ENCODE measurements around the gene POLA2.
A peak's percentile ranks its signal among the peaks of the same experiment; 100 is the strongest.

Gene POLA2

DNA sequence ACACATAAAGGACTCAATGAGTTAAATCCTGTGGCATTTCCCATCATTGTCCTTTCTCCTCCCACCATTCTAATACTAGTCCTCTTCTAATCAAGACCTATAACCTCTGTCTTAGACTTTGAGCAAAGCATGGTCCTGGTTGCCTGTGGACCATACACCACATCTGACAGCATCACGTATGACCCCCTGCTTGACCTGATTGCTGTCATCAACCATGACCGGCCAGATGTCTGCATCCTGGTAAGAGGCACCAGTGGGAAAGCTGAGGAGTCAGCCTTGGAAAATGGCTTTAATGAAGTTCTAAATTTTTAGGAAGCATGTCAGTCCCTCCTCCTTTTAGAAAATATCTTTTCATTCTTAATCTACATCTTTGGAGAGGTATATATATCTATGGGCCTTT is 25.8 kb downstream of the POLA2 start:
- no peak for DNase-seq (ENCODE audit: low read depth)

DNA sequence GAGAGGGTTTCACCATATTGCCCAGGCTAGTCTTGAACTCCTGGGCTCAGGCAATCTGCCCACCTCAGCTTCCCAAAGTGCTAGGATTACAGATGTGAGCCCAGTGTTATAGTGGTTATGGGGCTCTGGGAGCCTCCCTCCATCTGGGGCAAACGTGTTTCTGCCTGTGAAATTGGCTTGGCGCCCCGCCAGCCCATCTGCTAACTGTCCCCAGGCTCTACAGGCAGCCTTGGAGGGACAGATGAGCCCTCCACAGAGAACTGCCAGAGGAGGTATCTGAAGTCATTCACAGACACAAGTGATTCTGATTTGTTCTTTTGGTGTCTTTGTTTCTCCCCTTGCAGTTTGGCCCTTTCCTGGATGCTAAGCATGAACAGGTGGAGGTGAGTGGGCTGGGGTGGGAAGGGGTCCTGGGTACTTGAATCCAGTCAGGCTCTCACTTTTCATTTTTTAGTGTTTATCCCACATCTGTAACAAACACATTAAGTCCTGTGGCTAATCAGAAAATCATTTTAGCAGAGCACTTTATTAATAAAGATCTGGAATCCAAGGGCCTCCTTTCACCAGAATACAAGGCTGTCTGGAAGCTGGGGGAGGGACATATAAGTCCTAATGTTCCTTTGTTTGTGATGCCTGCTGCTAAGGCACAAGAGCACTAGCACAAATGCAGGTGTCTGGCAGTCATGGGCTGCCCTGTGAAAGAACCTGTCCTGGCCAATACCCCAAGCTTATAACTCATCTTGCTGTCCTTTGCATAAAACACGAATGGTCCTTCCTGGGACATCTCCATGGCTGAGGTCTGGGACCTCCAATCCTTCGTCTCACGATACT is 27.2 kb downstream of the POLA2 start:
- DNase-seq (ENCODE audit: low read depth): no peak

DNA sequence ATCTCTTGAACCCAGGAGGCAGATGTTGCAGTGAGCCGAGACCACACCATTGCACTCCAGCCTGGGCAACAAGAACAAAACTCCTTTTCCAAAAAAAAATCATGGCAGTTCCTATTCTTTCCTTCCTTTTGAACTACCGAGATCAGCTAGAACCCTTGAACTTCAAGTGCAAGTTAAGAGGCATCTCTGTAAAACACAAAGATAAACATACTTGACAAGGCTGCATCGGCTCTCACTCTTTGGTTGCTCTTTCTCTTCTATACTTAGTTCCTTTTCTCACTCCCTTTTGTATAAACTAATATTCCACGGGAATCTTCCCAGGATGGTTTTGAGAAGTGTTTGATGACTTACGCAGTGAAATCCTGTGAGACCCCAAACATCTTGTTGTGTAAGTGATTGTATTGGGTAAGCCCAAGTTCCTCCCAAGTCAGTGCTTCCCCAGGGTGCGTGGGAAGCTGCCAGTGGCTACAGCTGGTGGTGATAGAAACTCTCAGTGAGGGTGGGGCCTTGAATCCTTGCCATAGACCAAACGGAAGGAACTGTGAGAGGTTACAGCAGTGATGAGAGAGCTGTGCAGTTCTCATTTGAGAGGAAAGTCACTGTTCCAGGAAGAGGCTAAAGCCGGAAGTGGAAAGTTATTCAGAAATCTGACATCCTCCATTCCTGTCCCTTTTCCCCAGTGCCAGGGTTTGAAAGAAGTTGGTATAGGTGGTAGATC is 28.8 kb downstream of the POLA2 start:
- peak; percentile 93 for DNase-seq (ENCODE audit: low read depth)

DNA sequence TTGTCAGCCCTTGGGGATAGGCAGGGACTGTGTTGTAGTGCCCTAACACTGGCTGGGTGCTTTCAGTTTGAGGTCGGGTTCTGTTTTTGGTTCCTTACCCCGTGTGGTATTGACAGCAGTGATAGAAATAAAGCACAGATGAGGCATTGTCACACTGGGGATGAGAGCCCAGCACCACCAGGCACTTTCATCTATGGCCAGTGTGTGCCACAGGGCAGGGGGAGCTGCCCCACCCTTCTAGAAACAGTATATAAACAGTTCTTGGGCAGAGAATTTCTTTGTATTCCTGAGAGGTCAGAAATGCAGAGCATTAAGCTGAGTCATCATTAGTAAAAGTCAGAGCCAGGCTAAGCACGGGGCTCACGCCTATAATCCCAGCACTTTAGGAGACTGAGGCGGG is 29.9 kb downstream of the POLA2 start:
- DNase-seq (ENCODE audit: low read depth): no peak

DNA sequence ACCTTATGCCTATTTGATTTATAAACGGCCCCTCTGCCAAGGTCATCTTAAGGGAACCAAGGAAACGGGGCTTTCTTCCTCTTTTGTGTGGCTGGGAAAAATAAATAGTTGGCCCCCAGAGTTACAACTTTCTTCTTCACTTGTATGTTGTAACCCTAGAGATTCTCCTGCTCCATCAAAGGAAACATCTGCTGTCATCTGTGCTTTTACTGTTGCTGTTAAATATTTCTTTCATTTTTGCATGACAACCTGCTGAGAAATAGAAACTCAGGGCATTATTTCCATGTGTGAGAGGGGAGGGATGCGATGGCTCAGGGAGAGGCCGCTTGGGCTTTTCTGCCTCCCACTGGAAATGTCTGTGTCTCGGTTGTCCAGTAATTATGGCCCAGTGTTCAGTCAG is 31.1 kb downstream of the POLA2 start:
- DNase-seq (ENCODE audit: low read depth): no peak

DNA sequence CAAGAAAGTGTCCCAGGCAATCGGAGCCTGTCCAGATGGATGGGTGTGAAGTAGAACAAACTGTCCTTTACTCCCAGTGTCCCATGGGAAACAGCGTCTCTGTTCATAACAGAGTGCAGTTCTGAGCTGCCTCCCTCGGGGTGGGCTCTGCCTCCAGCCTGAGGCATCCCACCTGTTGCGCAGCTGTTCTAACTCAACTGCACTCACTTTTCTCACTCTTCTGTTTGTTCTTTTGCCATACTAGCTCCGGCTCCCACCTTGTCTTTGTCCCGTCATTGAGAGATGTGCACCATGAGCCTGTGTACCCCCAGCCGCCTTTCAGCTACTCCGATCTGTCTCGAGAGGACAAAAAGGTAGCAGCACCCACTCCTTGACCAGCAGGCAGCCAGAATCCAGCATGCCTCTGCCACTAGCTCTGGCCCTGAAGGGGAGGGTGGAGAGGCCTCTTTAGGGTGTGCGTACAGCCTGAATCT is 32.2 kb downstream of the POLA2 start:
- no peak for DNase-seq (ENCODE audit: low read depth)

DNA sequence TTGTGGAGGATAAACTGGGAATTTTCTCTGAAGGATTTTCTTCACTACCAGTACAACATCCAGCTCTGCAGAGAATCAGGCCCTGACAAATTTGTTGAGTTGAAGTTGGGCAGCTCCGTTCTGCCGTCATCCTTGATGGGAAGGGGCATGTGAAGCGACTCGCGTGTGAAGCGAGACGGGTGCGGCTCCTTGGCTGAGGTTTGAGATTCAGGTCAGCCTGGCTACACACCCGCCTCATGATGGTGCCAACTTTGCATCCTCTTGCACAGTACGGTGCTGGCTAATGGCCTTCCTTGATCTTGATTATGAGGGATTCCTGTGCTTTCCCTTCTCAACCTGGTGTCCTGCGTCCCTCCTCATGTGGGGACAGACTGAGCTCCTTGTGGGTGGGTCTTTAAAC is 33.2 kb downstream of the POLA2 start:
- no peak for DNase-seq (ENCODE audit: low read depth)

DNA sequence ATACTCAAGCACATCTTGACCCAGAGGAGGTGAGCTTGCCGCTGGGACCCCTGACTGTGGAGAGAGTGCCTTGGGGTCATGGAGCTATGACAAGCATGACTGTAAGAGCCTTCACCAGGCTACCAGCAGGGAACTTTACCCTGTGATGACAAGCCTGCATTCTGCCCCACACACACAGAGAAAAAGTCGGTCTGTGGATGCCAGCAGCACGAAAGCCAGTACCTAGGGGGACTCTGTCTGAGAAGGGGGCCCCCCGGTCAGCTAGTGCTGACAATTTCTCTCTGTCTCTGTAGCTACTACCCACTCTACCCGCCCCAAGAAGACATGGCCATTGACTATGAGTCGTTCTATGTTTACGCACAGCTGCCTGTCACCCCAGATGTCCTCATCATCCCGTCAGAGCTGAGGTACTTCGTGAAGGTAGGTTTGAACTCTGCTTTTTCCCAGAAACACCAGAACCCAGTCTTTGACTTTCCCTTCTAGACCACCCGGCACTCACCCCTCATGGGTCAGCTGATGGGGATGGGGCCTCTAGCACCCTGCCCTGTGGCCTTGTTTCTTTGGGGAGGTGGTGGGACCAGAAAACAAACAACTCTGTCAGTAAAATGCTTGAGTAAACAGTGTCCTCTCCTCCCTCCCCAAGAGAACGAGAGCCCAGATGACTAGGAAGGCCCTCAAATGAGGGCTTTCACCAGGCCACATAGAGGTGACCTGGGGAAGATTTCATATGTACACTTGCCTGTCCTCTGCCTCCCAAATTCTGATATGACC is 34.0 kb downstream of the POLA2 start:
- no peak for DNase-seq (ENCODE audit: low read depth)

DNA sequence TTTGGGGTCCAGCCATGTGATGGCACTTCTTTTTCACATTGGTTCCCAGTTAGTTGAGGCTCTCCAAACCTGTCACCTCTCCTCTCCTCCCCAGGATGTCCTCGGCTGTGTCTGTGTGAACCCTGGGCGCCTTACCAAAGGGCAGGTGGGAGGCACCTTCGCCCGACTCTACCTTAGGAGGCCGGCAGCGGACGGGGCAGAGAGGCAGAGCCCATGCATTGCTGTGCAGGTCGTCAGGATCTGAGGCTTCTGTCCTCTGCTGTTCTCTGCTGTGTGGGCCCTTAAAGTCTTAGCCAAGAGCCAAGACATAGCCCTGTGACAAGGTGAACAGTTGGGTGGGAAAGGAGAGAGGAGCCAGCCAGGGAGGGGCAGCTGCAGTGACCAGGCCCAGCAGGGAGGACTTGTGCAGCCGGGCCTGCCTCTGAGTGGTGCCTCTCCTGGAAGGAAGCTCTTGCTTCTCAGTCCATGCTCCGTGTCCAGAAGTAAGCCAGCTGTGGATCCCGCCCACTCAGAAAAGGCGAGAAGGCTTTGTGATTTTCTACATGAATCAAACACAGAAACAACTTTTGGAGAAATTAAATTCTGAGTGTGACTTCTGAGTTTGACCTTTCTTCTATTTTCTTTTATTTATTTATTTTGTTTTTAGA is 35.4 kb downstream of the POLA2 start:
- DNase-seq (ENCODE audit: low read depth): no peak

DNA sequence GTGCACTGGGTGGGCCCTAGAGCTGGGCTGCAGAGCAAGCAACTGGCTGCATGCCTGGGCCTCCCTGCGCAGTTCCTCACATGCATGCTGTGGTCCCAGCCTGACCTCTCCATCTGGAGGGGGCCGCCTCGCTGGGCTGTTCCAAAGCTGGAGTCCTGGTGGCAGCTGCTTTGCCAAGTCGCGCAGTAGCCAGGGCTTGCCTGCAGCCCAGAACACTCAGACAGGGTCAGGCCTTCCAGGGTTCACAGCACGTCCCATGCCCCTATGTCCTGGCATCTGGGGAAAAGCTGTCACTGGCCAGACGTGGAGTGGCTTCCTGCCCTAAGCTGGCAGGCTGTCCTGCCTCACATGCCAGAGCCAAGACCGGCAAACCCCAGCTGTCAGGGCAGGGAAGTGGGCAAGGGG is 36.4 kb downstream of the POLA2 start:
- DNase-seq (ENCODE audit: low read depth): no peak

DNA sequence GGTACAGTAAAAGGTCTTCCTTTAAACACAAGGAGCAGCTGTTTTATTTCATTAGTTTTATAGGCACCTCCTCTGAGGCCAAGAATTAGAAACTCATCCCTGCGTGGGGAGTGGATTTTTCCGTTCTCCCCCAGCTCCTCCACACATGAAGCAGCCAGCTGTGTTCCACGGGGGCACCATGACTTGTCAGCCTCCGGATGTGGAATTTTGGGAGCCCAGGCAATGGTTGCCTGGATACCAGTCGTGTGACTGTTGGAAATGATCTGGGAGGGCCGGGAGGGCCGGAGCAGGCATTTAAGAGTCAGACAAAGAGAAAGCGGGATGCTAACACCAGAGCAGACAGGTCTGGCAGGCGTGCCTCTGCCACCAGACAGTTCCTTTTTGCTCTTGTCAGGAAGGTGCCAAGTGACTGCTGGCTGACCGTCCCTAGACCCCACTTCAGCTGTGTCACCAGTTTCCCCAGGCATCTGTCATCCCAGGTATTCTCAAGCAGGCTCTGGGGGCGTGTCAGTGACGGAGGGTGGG is 37.0 kb downstream of the POLA2 start:
- DNase-seq (ENCODE audit: low read depth): no peak

DNA sequence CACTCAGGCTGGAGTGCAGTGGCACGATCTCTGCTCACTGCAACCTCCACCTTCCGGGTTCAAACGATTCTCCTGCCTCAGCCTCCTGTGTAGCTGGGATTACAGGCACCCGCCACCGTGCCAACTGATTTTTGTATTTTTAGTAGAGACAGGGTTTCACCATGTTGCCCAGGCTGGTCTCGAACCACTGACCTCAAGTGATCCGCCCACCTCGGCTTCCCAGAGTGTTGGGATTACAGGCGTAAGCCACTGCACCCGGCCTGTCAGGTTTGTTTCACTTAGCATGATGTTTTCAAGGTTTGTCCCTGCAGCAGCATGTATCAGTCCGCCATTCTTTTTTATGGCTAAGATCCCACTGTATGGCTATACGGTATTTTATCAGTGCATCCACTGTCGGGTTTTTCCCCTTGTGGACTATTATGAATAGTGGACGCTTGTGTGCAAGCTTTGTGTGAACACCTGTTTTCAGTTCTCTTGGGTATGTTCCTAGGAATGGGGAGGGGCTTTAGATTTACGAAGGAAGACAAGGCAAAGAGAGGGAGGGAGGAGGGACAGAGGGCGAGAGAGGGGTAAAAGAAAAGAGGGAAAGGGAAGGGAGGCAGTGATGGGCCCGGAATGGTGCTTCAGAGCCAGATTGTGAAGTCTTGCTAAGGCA is 39.0 kb downstream of the POLA2 start:
- no peak for DNase-seq (ENCODE audit: low read depth)

DNA sequence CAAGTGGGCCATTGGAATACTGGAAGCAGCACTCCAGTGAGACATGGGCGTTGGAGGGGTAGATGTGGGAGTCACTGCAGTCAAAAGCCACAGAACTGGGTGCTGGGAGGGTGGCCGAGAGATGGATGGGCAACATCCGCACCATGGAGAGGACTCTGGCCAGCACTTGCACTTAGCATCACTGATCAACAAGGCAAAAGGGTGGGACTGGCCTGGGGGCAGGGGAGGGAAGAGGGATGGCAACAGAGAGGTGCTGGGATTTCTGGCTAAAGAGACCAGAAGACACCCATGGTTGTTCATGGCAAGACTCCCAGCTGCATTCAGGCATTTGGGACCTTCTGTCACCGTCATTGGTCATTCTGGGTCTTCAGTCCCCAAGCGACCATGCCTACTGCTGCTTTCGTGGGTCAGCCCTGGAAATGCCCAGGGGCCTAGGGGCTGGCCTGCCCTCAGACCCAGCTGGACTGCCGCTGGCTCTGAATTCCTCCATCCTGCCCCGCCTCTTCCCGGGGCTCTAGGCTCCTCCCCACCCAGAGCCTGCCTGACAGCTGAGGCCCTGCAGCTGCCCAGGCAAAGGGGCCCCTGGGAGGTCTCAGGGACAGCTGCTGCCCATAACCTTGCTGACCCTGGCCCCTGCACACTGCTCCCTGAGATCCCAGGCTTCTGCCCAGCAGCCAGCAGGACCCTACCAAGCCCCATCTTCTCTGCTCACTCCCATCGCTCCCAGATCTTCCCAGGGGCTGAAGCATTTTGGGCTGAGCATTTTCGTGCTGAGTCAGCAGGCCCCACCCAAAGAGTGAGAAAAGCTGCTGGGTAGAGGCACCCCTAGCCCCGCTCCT is 39.9 kb downstream of the POLA2 start:
- no peak for DNase-seq (ENCODE audit: low read depth)

DNA sequence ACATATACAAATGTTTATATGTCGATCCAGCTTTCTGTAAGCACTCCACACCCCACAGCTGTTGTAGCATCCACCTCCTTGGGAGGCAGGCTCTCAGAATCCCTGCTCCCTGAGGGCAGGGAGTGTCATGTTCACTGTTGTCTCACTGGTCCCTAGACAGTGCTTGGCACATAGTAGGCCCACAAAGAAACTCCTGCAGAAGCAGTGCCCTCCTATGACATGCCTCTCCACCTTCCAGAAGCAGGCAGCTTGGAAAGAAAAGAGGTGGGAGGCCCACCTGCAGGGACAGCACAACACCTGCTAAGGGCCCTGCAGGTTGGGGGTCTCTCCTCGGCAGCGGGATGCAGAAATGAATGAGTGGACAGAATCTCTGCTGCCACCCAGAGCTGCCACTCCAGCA is 41.8 kb downstream of the POLA2 start:
- DNase-seq (ENCODE audit: low read depth): no peak

DNA sequence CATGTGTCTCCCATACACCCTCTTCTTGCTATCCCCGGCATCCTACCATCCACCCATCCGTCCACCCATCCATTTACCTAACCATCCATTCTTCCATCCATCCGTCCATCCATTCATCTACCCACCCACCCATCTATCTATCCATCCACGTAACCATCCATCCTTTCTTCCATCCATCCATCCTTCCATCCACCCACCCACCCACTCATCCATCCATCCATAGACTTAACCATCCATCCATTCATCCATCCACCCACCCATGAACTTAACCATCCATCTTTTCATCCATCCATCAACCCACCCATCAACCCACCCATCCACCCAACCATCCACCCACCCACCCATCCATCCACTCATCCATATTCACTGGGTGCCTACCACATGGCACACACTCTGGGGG is 42.3 kb downstream of the POLA2 start:
- no peak for DNase-seq (ENCODE audit: low read depth)

DNA sequence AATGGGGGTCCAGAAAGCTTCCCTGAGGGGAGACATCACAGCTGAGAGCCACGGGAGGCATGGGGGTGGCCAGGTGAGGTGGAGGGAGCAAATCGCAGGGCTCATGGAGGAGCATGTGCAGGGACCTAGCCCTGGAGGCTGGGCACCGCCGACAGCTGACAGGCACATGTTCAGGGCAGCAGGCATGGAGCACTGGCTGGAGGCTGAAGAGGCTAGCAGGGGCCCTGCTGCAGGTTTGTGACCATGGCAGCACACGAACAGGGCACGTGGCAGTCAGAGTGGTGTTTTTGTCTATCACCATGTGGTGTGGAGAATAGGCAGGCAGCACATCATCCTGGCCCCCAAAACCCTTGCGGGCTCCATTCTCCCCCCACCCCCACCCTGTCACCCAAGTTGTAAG is 42.9 kb downstream of the POLA2 start:
- DNase-seq (ENCODE audit: low read depth): no peak

DNA sequence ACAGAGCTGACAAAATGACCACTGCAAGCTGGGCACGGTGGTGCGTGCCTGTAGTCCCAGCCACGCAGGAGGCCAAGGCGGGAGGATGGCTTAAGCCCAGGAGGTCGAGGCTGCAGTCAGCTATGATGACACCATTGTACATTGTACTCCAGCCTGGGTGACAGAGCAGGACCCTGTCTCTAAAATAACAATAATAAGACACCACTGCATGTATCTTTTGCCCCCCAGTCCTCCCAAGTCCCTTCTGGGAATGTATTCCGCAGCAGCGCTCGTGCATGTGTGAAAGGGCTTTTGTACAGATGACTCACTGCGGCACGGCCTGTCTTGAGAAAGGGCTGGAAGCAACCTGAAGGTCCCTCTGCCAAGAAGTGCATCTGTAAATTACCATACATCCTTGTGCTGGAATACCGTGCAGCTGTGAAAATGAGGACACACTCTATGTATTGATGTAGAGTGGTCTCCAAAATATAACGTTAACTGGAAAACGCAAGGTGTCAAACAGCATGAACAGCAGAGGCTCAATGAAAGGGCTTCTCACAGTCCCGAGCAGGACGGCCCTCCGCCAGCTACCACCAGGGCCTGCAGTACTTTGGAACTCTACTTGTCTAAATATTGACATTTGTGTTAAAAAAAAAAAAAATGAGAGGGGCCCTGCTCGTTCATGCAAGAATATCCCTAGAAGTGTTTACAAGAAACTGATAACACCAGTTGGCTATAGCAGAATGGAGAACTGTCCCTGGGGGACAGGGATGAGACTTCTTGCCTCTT is 43.9 kb downstream of the POLA2 start:
- DNase-seq (ENCODE audit: low read depth): no peak

DNA sequence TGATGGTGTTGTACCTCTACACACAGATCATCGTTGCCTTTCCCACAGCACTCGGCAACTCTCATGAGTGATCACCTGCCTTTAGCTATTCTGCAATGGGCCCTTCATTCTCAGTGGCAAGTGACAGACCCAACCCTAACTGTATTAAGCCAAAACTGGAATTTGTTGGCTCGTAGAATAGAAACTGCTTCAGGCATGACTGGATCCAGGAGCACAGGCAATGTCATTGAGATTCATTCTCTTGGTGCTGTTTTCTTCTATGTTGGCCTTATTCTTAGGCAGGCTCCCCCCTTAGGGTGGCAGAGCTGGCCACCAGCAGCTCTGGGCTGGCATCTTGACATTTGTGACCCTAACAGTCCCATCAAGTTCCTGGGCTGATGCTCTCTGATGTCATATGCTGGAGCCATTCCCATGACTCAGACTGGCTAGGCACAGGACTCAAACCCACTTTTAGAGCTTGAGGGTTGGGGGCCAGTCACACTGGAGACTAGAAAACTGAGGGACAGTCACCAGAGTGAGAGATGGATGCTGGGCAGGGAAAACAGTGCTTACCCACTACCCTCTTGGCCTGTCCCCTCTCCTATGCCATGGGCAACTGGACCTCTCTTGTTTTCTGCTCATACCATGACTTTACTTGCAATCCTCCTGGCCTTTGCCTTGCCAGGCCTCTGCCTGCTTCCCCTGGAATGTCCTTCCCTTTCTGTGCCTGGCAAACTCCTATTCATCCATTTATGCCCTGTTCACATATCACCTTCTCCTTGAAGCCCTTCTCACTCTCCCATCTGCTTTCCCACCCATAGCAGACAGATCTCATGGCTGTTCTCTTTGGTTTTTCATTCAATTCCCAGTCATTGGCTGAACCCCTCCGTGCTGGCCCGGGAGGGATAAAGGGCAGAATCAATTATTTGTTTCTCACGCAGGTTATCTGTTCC is 45.8 kb downstream of the POLA2 start:
- DNase-seq (ENCODE audit: low read depth): no peak

Data from non-pigmented ciliary epithelial cell (primary cell).